ENCODE measurements around the gene DCP1B.
"Not testable (repeated sequence)": the region's sequence is repeated elsewhere in the genome, so short reads cannot be mapped to it uniquely, and the experiment has no call there.

The DCP1B gene

GRCh38 chr12:1972260-1972659 is 32.0 kb downstream of the DCP1B start:
- DNase-seq, result no peak

GRCh38 chr12:1970331-1970900 is 33.8 kb downstream of the DCP1B start:
- DNase-seq, result no peak

GRCh38 chr12:1966561-1967226 is 37.6 kb downstream of the DCP1B start:
- no peak for DNase-seq

DNA sequence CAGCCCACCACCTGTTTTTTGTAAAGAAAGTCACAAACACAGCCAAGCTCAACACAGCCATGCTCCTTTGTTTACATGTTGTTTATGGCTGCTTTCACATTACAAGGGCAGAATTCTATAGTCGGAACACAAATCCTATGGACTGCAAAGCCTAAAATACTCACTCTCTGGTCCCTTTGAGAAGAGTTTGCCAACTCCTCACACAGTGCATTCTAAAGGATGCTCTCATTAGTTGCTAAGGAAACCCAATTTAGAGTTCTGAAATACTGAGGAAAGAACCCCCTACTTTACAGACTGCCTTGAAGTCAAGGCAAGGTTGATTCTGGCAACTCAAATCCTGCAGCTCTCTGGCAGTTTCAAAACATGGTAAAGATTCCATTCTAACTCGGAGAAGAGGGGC is 38.3 kb downstream of the DCP1B start:
- DNase-seq, result no peak

DNA sequence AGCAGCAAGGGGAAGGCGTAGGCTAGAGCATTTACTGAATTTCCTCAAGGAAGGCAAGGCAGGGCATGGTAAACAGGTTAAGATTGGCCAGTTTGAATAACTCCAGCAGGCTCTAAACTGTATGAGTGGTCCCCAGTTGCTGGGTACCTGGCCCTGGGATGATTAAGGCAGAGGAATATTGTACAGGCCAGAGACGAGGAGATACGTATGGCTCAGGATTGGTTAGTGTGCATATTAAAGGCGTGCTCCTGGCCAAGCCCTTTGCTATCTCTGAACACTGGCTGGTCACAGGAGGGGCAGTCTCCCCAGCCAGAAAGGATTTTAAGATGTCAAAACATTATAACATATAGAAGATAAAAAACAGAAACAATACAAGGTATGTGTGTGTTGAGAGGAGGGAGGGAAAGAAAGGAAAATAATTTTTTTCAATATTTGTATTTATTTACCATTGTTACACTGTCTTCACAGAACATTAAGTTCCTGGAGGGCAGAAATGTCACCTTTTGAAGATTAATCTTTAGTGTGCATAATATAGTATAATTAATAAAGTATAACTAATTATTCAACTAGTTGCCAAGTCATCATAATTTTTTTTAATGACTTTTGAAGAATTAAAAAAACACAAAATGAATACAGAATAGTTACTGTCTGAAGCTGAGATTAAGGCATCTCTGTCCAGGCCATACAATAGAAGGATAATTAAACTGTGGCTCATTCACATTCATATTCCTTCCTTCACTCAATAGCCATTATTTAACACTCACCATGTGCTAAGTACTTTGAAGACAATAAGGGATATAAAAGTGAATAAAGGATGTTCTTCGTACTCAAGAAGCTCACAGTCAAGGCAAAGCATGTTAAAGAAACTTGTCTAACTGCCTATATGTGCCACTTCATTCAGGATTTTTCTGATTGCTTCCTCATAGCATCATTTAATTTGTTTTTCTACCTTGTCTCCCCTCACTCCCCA is 41.9 kb downstream of the DCP1B start:
- DNase-seq, result no peak

DNA sequence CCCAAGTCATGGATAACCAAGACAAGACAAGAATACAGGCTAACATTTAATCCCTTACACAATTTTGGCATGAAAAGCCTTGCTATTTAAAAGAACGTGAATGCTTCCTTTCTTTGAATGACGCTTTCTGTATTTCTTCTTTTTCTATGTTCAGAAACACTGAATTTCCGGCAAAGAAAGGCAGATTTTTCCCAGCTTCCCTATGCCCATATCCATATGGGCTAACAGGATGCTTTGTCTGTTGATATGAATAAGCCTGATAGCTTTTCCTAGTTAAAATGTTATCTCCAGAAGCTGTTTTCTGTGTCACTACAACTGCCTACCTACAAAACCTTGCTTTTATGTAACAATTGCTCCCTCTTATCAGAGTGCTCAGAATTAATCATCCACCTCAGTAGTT is 47.5 kb downstream of the DCP1B start:
- no peak for DNase-seq

- DNase-seq, result no peak
Measured at GRCh38 chr12:1949771-1950470, 54.3 kb downstream of the DCP1B start.

DNA sequence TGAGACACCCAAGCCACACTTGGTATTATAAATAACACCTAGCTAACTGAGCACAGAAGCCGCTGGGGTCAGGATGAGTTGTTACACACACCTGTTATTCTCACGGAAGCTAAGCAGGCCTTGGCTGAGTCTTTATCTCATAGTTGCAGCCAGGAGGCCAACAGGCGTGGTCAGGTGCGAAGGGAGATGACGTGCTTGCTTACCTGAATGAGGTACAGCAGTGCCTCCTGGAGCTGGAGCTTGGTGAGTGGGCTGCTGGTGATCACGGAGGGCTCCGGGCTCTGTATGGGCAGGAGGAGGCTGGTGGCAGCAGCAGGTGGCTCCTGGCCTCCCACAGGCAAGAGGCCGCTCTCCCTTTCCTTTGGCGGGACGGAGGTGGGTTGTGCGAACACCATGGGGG is 55.4 kb downstream of the DCP1B start:
- DNase-seq, result no peak

GRCh38 chr12:1947081-1947480 is 57.2 kb downstream of the DCP1B start:
- DNase-seq, result no peak

DNA sequence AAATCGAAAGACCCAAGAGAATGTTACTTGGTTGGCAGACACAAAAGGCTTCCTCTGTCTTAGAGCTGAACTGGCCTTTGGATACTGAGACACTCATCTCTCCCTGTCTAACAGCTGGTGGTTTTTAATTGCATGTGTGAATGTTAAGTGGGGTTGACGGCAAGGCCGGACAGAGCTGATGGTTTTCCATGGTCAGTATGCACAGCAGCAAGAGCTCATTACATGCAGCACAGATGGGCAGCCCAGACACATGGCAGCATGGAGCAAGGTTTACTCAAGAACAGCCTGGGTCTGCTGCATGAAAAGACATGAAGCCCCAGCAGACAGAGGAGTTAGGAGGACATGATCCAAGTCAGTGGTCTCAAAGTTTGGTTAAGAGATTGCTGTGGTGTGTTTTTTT is 58.0 kb downstream of the DCP1B start:
- no peak for DNase-seq

DNA sequence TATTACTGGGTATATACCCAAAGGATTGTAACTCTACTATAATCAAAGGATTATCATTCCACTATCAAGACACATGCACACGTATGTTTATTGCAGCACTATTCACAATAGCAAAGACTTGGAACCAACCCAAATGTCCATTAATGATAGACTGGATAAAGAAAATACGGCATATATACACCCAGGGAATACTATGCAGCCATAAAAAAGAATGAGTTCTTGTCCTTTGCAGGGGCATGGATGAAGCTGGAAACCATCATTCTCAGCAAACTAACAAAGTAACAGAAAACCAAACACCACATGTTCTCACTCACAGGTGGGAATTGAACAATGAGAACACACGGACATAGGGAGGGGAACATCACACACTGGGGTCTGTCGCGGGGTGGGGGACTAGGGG is 58.8 kb downstream of the DCP1B start:
- not testable (repeated sequence) for DNase-seq

- peak; percentile 91 for DNase-seq
Measured at GRCh38 chr12:1939801-1940607, 64.3 kb downstream of the DCP1B start.

GRCh38 chr12:1939331-1939730 is 64.9 kb downstream of the DCP1B start:
- DNase-seq, result no peak

- DNase-seq, result no peak
Measured at GRCh38 chr12:1937481-1938224, 66.6 kb downstream of the DCP1B start.

DNA sequence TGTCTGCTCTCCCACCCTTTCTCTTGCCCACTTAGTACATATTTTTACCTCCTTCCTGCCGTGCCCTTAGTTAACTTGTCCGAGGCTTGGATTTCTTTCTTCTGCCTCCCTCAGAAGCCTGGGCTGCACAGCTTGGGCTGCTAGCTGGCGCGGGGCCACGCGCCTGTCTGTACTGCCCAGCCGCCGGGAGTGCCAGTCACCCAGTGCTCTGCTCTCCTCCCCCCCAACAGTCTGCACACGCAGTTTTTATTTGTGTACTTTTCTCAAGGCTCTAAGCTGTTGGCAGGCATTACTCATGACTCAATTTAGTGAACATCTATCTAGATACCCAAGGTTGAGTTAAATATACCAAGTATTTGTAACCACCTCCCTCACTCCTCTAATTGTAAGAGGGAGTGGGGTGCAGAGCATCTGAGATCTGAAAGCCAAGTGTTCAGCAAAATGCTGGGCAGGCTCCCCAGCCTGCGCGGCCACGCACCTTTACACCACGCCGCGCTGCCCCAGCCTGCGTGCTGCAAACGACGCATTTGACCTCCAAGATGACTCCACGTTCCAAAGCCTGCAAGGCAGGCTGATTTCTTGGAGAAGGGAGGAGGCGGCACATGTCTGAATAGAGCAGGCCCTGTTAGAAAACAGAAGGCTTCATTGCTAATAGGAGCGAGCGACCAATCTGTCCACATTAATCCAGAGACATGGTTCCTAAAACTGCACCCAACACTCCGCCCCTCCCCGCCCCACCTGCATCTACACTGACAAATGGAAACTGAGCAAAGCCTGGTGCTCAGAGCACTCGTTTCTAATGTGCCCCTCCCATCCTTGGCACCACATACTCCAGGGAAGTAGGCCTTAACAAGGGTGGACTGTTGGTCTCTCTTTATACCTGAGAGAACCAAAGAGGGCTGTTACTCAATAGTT is 67.6 kb downstream of the DCP1B start:
- no peak for DNase-seq

DNA sequence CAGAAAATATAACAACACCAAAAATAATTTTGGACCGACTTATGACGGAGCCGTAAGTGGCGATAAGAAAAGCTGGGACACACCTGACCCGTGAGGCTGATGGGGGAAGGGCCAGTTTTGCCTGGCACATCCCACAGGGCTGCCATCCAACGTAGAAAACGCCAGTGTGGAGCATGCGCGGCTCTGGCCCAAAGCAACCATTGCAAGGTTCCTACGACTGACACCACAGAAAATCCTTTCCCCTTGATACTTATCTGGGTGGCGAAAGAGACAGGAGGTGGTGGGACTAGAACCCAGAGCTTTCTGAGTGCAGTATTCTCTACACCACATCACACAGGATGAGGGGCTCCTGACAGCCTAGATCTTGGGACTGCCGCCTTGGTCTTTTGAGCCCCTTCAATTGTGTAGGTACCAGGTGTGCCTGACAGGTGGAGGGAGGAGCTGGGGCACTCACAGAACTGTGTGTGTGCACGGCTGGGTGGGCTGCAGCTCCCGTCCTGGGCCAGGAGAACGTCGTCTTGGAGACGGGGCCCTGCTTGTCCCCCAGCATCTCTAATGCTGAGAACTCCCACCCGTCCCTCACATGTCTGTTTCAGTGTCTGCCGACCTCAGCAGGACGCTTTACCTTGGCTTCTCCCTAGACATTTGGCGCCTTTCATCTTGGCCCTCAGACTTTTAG is 68.4 kb downstream of the DCP1B start:
- DNase-seq, result no peak

- no peak for DNase-seq
Measured at GRCh38 chr12:1935242-1935641, 69.0 kb downstream of the DCP1B start.

- DNase-seq, result no peak
Measured at GRCh38 chr12:1934831-1935230, 69.4 kb downstream of the DCP1B start.

DNA sequence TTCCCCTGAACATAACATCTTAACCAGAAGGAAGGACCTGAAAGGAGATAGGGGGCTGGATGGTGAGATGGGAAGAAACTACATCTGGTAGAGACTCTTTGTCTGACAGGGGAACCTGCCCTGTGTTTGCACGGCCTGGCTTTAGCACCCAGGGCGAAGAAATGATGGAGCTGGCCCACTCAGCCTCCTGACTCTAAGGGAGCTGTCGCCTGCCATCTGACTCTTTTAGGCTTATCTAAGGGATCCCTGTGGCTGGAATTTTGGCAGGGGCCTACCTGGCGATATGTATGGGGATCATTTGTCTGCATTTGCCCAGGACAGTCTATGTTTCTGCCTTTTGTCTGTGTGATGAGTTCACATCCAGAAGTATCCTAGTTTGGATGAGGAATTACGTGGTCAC is 70.2 kb downstream of the DCP1B start:
- DNase-seq, result no peak
